HepG2 (cell line): Measurements from ENCODE around the gene CNKSR3. TPM values are rescaled to one million over a fixed set of nuclear protein-coding genes. Genes with fewer than 3 reads are reported as not detected.

Experiments
- HNRNPK ChIP-seq: fragments of 200-400 bp; formaldehyde crosslinking; IDR thresholded peaks from 2 replicates; pipeline ENCODE4 v1.6.1; 2018; ENCODE audit warnings: low read length, low read depth, moderate library complexity, mild to moderate bottlenecking; ENCODE audit not compliant: poor library complexity, severe bottlenecking
- KDM2A ChIP-seq: sonication (generic); formaldehyde crosslinking; IDR thresholded peaks from 2 replicates; pipeline ENCODE4 v1.4.0; 2020; ENCODE audit warnings: low read depth, missing genetic modification reagents, borderline replicate concordance
- KDM6A ChIP-seq: IDR thresholded peaks from 2 replicates; pipeline ENCODE4 v1.6.1; 2016; ENCODE audit warnings: low read depth
- NFIC ChIP-seq: IDR thresholded peaks from 2 replicates; pipeline ENCODE4 v1.6.1; 2012; ENCODE audit warnings: mild to moderate bottlenecking, low read length, inconsistent platforms
- RBM22 ChIP-seq: fragments of 200-400 bp; formaldehyde crosslinking; optimal IDR thresholded peaks from 2 replicates; pipeline ENCODE3; 2017; ENCODE audit warnings: mild to moderate bottlenecking, low read length, moderate library complexity
- SMAD9 ChIP-seq: sonication (generic); formaldehyde crosslinking; IDR thresholded peaks from 2 replicates; pipeline ENCODE4 v1.5.1; 2020; ENCODE audit warnings: mild to moderate bottlenecking, missing genetic modification reagents
- ZNF136 ChIP-seq: sonication (generic); formaldehyde crosslinking; IDR thresholded peaks from 2 replicates; pipeline ENCODE4 v1.8.1; 2022; ENCODE audit warnings: low read depth, mild to moderate bottlenecking, moderate library complexity, missing genetic modification reagents
- ZNF598 ChIP-seq: sonication (generic); formaldehyde crosslinking; IDR thresholded peaks from 2 replicates; pipeline ENCODE4 v1.5.1; 2020; ENCODE audit warnings: mild to moderate bottlenecking, missing genetic modification reagents, borderline replicate concordance
- ZNF605 ChIP-seq: sonication (generic); formaldehyde crosslinking; IDR thresholded peaks from 2 replicates; pipeline ENCODE4 v1.8.0; 2022; ENCODE audit warnings: mild to moderate bottlenecking, missing genetic modification reagents
- ZNF776 ChIP-seq: sonication (generic); formaldehyde crosslinking; IDR thresholded peaks from 2 replicates; pipeline ENCODE4 v1.4.0; 2020; ENCODE audit warnings: mild to moderate bottlenecking, missing genetic modification reagents
- ZNF883 ChIP-seq: sonication (generic); formaldehyde crosslinking; IDR thresholded peaks from 2 replicates; pipeline ENCODE4 v1.5.1; 2020; ENCODE audit warnings: mild to moderate bottlenecking, missing genetic modification reagents; ENCODE audit errors: not compliant biosample characterization
- ZSCAN20 ChIP-seq: sonication (generic); formaldehyde crosslinking; IDR thresholded peaks from 2 replicates; pipeline ENCODE4 v1.4.0; 2020; ENCODE audit warnings: missing genetic modification reagents, mild to moderate bottlenecking, borderline replicate concordance
- polyA plus RNA-seq, 8 experiments: library from polyadenylated mRNA; depleted of rRNA in 3 of 8; stranded (reverse) in 7 of 8; unstranded in 1 of 8; fragments of >200 nt; fragmentation: Illumina TruSeq in 4 of 8; extraction: Trizol in 4 of 8; gene quantifications; 2 replicates each; pipeline versions ENCODE4 v1.2.1 to v1.2.3, GENCODE V29; 2011 to 2016; ENCODE audit warnings: low read depth in 4 of 8, missing spikeins in 1 of 8, mixed read lengths in 1 of 8; ENCODE audit not compliant: insufficient read depth in 1 of 8
- total RNA-seq, 5 experiments: library from RNA; depleted of rRNA; stranded (reverse); fragments of >200 nt; fragmentation: Illumina TruSeq; extraction: Trizol; gene quantifications; 2 replicates each; pipeline ENCODE4 v1.2.3, GENCODE V29; 2016; ENCODE audit warnings: low read depth in 1 of 5
- TF ChIP-seq, protein P1 (sequence below), 2 experiments: sonication (generic) in 1 of 2; formaldehyde crosslinking in 1 of 2; IDR thresholded peaks; 2 replicates each; pipeline versions ENCODE4 v1.4.0 to v1.6.1; 2016 to 2020; ENCODE audit warnings: borderline replicate concordance in 1 of 2, low read depth in 1 of 2, mild to moderate bottlenecking in 1 of 2, missing genetic modification reagents in 1 of 2
- TF ChIP-seq, protein P2 (sequence below): IDR thresholded peaks from 2 replicates; pipeline ENCODE4 v1.4.0; 2020; ENCODE audit warnings: mild to moderate bottlenecking, missing genetic modification reagents
- TF ChIP-seq, protein P3 (sequence below): sonication (generic); formaldehyde crosslinking; IDR thresholded peaks from 2 replicates; pipeline ENCODE4 v1.8.1; 2022; ENCODE audit warnings: mild to moderate bottlenecking, missing genetic modification reagents
- TF ChIP-seq, protein P4 (sequence below): sonication (generic); formaldehyde crosslinking; IDR thresholded peaks from 2 replicates; pipeline ENCODE4 v1.8.0; 2022; ENCODE audit warnings: mild to moderate bottlenecking, missing genetic modification reagents; ENCODE audit not compliant: insufficient replicate concordance

The CNKSR3 gene
- total and polyA plus RNA-seq, 2 of the 13 experiments (the other 11 are each of a cell fraction or from before 2014, with no cell fraction given), result 9.2 to 38.6 TPM

DNA sequence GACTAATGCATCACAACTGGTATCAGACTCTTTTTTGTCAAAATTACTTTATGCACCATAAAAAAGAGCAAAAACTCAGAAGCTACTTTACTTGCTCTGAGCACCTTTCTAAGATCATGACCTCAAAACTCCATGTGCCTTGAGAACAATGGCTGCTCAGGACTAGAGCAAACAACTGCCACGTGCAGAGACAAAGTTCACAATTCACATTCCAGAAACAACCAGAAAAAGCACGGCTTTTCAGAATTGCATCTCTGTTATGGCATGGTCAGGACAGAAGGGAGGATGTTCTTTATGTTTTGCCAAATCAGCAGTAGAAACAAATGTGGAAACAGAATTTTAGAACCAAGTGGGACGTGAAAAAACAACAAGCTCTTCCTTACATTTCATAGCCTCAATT, 70.5 kb downstream of the CNKSR3 start (continued):
- TF ChIP-seq, protein P1, sequence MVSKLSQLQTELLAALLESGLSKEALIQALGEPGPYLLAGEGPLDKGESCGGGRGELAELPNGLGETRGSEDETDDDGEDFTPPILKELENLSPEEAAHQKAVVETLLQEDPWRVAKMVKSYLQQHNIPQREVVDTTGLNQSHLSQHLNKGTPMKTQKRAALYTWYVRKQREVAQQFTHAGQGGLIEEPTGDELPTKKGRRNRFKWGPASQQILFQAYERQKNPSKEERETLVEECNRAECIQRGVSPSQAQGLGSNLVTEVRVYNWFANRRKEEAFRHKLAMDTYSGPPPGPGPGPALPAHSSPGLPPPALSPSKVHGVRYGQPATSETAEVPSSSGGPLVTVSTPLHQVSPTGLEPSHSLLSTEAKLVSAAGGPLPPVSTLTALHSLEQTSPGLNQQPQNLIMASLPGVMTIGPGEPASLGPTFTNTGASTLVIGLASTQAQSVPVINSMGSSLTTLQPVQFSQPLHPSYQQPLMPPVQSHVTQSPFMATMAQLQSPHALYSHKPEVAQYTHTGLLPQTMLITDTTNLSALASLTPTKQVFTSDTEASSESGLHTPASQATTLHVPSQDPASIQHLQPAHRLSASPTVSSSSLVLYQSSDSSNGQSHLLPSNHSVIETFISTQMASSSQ (IDR thresholded peaks at IDR 0.05; ENCODE audit: low read depth), result peak; percentile 54; the same call in 1 of the 2 replicates
- TF ChIP-seq, protein P1 (CRISPR knock-in tag; IDR thresholded peaks at IDR 0.05; ENCODE audit: borderline replicate concordance), result peak; percentile 66; the same call in 1 of the 2 replicates
- TF ChIP-seq, protein P2, sequence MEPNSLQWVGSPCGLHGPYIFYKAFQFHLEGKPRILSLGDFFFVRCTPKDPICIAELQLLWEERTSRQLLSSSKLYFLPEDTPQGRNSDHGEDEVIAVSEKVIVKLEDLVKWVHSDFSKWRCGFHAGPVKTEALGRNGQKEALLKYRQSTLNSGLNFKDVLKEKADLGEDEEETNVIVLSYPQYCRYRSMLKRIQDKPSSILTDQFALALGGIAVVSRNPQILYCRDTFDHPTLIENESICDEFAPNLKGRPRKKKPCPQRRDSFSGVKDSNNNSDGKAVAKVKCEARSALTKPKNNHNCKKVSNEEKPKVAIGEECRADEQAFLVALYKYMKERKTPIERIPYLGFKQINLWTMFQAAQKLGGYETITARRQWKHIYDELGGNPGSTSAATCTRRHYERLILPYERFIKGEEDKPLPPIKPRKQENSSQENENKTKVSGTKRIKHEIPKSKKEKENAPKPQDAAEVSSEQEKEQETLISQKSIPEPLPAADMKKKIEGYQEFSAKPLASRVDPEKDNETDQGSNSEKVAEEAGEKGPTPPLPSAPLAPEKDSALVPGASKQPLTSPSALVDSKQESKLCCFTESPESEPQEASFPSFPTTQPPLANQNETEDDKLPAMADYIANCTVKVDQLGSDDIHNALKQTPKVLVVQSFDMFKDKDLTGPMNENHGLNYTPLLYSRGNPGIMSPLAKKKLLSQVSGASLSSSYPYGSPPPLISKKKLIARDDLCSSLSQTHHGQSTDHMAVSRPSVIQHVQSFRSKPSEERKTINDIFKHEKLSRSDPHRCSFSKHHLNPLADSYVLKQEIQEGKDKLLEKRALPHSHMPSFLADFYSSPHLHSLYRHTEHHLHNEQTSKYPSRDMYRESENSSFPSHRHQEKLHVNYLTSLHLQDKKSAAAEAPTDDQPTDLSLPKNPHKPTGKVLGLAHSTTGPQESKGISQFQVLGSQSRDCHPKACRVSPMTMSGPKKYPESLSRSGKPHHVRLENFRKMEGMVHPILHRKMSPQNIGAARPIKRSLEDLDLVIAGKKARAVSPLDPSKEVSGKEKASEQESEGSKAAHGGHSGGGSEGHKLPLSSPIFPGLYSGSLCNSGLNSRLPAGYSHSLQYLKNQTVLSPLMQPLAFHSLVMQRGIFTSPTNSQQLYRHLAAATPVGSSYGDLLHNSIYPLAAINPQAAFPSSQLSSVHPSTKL (CRISPR knock-in tag), result peak; percentile 96
- TF ChIP-seq SMAD9 (no peak), KDM6A (peak; percentile 68; the same call in 1 of the 2 replicates), ZNF605 (CRISPR knock-in tag) (peak; percentile 66; the same call in 1 of the 2 replicates), ZNF883 (CRISPR knock-in tag) (no peak), NFIC (peak; percentile 87), ZNF136 (peak; percentile 27; the same call in 1 of the 2 replicates), KDM2A (no peak), RBM22 (no peak), HNRNPK (no peak), ZSCAN20 (CRISPR knock-in tag) (no peak), ZNF776 (CRISPR knock-in tag) (no peak), ZNF598 (no peak)
- TF ChIP-seq, protein P3, sequence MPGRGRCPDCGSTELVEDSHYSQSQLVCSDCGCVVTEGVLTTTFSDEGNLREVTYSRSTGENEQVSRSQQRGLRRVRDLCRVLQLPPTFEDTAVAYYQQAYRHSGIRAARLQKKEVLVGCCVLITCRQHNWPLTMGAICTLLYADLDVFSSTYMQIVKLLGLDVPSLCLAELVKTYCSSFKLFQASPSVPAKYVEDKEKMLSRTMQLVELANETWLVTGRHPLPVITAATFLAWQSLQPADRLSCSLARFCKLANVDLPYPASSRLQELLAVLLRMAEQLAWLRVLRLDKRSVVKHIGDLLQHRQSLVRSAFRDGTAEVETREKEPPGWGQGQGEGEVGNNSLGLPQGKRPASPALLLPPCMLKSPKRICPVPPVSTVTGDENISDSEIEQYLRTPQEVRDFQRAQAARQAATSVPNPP (CRISPR knock-in tag), result 0 out of 2 replicates have a peak, but pooled peaks have one; percentile 64
- TF ChIP-seq, protein P4, sequence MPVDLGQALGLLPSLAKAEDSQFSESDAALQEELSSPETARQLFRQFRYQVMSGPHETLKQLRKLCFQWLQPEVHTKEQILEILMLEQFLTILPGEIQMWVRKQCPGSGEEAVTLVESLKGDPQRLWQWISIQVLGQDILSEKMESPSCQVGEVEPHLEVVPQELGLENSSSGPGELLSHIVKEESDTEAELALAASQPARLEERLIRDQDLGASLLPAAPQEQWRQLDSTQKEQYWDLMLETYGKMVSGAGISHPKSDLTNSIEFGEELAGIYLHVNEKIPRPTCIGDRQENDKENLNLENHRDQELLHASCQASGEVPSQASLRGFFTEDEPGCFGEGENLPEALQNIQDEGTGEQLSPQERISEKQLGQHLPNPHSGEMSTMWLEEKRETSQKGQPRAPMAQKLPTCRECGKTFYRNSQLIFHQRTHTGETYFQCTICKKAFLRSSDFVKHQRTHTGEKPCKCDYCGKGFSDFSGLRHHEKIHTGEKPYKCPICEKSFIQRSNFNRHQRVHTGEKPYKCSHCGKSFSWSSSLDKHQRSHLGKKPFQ (CRISPR knock-in tag), result no peak
